ENCODE measurements around the gene ABCA3. TPM values are rescaled to one million over a fixed set of nuclear protein-coding genes. Genes with fewer than 3 reads are reported as not detected.

Gene ABCA3
- total and polyA plus RNA-seq, 2 donors = 5.5 to 8.3 TPM

DNA sequence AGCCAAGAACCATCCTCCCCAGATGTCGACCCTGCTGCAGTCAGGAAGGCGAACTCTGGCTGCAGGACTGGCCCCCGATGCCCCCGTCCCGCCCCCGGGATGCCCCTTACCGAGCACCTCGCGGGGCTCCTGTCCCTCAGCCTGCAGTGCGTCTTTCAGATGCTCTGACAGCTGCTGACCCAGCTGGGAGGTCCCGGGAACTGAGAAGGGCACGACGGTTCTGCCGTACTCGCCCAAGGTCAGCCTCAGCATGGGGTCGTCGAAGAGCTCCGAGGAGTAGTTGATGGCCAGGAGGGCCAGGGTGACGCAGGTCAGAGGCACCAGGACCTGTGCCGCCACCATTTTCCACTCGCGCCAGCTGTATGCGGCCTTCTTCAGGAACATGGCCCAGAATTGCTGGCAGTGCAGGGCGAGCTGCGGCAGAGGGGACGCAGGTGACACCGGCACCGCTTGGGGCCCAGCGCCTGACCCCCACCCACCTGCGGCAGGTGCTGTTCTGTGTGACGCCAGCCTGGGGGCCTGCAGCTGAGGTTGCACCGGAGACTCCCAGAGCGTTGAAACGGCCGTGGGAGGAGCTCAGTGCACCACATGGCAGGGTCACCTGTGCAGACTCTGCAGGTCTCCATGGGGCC is 52.5 kb downstream of the ABCA3 start:
- DNase-seq (ENCODE audit: extremely low spot score) = no peak
- H3K27ac ChIP-seq (ENCODE audit: low read depth) = no peak overlapping the region
- H3K4me3 ChIP-seq (ENCODE audit: low read depth, low read length) = no peak overlapping the region
- WGBS = 83% methylated on average over 35 of the region's 35 CpGs
- no peaks in the 10 kb centered on the region for H3K36me3 ChIP-seq (ENCODE audit: insufficient read depth)
- H3K4me1 ChIP-seq (ENCODE audit: insufficient read depth) = no peaks in the 10 kb centered on the region

DNA sequence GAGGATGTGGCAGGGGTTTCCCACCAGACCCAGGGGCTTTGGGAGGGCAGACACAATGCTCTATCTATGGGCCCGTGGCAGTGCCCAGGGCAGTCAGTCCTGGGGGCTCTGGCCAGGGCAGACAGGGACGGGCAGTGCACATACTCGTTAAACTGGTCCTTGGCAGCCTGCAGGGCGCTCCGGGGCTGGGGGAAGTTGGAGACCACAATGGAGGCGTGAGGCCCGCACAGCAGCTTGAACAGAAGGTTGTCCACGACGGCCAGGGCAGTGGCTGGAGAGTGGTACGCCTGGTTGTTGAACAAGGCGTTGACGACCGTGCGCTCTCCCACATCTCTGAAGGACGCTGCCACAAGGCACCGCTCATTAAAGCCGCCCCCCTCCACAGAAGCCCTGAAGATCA is 54.0 kb downstream of the ABCA3 start:
- H3K36me3 ChIP-seq (ENCODE audit: insufficient read depth) = no peaks in the 10 kb centered on the region
- H3K4me1 ChIP-seq (ENCODE audit: insufficient read depth) = no peaks in the 10 kb centered on the region
- H3K27ac ChIP-seq (ENCODE audit: low read depth) = no peak overlapping the region
- no peak overlapping the region for H3K4me3 ChIP-seq (ENCODE audit: low read depth, low read length)
- DNase-seq (ENCODE audit: extremely low spot score) = no peak
- 87% methylated on average over 17 of the region's 17 CpGs for WGBS

DNA sequence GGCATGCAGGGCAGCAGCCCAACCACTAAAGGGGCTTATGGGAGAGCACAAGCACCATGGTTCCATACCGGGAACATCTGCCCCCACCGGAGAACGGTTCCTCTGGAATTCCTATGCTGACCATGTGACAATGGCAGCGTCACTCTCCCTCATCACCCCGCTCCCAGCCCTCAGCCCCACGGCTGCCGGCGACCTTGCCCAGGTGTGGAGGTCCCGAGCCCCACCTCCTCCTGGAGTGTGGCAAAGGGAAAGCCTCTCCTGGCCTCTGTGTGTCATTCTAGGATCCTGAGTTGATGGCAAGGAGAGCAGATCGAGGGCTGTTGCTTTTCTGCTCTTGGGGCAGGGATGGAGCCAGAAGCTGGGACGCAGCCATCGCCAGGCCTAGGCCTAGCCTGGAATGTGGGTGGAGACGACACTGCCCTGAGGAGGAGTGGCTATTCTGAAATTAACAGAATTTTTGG is 54.8 kb downstream of the ABCA3 start:
- Histone ChIP-seq H3K36me3 (ENCODE audit: insufficient read depth) (no peaks in the 10 kb centered on the region), H3K27ac (ENCODE audit: low read depth) (no peak overlapping the region), H3K4me3 (ENCODE audit: low read depth, low read length) (no peak overlapping the region), H3K4me1 (ENCODE audit: insufficient read depth) (no peaks in the 10 kb centered on the region)
- 71% methylated on average over 13 of the region's 13 CpGs for WGBS
- no peak for DNase-seq (ENCODE audit: extremely low spot score)

DNA sequence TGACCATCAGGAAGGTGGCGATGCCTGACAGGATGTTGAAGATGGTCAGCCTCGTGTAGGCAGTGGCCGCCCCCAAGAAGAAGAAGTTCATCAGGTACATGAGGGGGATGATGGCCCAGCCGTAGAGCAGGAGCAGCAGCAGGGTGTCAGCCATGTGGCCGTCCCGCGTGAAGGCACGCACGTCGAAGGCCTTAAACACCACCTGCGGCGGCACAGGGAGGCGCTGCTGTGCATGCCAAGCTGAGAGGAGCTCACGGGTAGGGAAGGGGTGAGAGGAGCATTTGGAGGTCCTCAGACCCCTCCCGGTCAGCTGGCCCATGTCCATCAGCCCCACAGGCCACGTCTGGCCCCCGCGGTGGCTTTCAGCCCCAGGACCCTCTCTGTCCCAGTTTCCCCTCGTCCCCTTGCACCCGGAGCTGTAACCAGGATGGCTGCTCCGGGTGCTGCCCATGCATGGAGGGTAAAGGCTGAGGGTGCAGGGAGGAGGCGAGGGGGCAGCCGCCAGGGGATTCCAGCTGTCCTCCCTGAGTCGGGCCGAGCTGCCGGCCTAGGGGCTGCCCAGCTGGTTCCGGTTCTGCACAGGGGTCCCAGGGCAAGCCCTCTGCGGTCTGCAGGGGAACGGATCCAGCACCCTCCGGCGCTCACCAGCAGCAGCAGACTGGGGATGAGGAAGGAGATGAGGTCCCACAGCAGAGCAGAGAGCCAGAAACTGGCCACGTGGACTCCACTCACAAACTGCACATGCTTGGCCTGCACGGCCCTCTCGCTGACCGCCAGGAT is 55.5 kb downstream of the ABCA3 start:
- 86% methylated on average over 35 of the region's 35 CpGs for WGBS
- H3K36me3 ChIP-seq (ENCODE audit: insufficient read depth) = no peaks in the 10 kb centered on the region
- no peaks in the 10 kb centered on the region for H3K4me1 ChIP-seq (ENCODE audit: insufficient read depth)
- no peak overlapping the region for H3K27ac ChIP-seq (ENCODE audit: low read depth)
- DNase-seq (ENCODE audit: extremely low spot score) = no peak
- no peak overlapping the region for H3K4me3 ChIP-seq (ENCODE audit: low read depth, low read length)

DNA sequence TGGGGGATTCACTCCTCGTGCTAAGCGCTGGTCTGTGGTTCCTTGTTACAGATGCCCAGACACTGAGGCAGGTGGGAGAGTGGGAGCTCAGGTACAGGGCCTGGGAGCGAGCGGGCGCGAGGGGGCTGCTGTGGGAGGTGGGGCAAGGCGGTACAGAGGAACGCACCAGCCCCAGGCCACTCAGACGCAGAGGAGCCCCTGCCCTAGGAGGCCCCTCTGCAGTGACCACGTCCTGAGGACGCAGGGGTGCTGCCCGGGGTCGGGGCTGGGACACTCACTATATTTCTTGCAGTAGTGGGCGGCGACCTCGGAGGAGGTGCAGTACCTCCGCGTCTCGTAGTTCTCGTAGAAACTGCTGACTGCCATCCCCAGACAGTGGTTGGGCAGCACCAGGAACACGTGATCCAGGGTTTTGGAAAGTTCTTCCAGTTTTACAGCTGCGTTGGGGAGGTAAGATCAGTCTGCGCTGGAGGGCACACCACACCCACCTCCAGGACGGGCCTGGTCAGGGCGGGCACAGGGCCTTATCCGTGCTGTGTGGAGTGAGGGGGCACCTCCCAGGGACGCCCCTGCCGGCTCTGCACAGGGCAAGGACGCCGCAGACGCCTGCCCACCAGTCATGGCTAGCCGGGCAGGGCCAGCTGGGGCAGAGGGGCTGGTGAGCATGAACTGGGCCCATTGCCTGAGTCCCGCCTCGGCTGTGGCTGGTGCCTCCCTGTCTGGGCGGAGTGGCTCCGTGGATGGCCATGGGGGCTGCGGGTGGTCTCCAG is 56.3 kb downstream of the ABCA3 start:
- no peak for DNase-seq (ENCODE audit: extremely low spot score)
- H3K27ac ChIP-seq (ENCODE audit: low read depth) = no peak overlapping the region
- H3K4me1 ChIP-seq (ENCODE audit: insufficient read depth) = no peaks in the 10 kb centered on the region
- no peaks in the 10 kb centered on the region for H3K36me3 ChIP-seq (ENCODE audit: insufficient read depth)
- H3K4me3 ChIP-seq (ENCODE audit: low read depth, low read length) = no peak overlapping the region
- 82% methylated on average over 37 of the region's 37 CpGs for WGBS

DNA sequence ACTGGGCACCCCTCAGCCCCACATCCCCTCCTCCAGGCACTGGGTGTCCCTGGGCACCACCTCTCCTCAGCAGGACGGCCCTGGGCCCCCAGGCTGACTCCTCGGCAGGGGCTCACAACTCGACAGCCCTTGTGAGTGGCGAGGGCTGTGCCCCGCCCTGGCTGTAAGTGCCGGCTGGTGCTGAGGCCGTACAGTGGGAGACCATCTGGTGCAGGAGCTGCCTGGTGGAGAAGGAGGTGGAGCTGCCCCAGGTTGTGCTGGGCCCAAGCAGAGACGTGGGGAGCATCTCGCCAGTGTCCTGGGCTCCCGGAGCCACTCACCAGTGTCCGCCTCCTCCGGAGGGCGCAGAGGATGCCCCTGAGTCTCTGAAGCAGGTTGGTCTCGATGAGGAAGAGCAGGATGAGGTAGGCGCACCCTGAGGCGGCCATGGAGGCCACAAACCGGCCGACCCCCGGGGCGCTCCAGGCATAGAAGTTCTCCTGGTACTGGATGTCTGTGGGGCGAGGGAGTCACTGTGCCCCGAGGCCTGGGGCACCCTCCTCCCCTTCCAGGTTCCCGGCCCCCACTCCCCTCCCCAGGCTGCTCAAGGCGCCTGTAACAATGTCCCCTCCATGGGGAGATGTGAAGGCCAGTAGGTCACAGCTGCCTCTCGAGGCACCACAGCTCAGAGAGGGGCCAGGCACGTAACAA is 57.5 kb downstream of the ABCA3 start:
- H3K27ac ChIP-seq (ENCODE audit: low read depth) = no peak overlapping the region
- no peaks in the 10 kb centered on the region for H3K4me1 ChIP-seq (ENCODE audit: insufficient read depth)
- no peak for DNase-seq (ENCODE audit: extremely low spot score)
- no peak overlapping the region for H3K4me3 ChIP-seq (ENCODE audit: low read depth, low read length)
- no peaks in the 10 kb centered on the region for H3K36me3 ChIP-seq (ENCODE audit: insufficient read depth)
- 79% methylated on average over 26 of the region's 26 CpGs for WGBS

DNA sequence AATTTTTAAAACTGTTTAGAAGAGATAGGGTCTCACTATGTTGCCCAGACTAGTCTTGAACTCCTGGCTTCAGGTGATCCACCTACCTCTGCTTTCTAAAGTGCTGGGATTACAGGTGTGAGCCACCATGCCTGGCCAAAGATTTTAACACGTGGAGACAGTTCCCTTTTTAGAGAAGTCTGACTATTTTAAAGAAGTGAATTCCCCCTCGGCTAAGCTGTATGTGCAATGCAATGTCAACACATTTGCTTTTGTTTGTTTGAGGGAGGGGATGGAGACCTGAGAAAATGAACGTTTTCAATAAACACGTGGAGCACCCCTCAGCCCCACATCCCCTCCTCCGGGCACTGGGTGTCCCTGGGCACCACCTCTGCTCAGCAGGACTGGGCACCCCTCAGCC is 58.3 kb downstream of the ABCA3 start:
- no peak for DNase-seq (ENCODE audit: extremely low spot score)
- Histone ChIP-seq H3K4me1 (ENCODE audit: insufficient read depth) (no peaks in the 10 kb centered on the region), H3K27ac (ENCODE audit: low read depth) (no peak overlapping the region), H3K36me3 (ENCODE audit: insufficient read depth) (no peaks in the 10 kb centered on the region), H3K4me3 (ENCODE audit: low read depth, low read length) (no peak overlapping the region)
- 64% methylated on average over 5 of the region's 5 CpGs for WGBS

DNA sequence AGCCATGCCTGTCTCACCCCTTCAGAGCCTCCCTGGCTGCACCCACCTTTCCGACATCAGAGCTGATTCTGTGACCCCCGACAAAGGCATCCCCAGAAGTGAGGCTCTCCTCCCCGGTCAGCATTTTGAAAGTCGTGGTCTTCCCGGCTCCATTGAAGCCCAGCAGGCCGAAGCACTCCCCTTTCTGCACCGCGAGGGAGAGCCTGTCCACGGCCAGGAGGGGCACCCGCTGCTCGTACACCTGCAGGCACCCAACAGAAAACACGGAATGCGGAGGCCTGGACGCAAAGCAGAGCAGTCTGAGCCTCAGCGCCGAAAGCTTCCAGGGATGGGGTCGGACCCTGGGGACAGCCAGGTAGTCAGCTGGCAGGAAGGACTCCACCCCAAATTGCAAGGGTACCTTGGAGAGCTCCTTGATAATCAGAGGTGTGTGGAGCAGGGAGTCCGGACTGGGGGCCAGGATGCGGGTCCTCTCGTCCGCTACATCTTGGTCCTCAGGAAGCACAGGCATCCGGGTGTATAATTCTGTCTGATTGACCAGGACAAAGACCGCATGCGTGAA is 59.5 kb downstream of the ABCA3 start:
- no peak for DNase-seq (ENCODE audit: extremely low spot score)
- Histone ChIP-seq H3K4me3 (ENCODE audit: low read depth, low read length) (no peak overlapping the region), H3K36me3 (ENCODE audit: insufficient read depth) (no peaks in the 10 kb centered on the region), H3K27ac (ENCODE audit: low read depth) (no peak overlapping the region), H3K4me1 (ENCODE audit: insufficient read depth) (no peaks in the 10 kb centered on the region)
- 74% methylated on average over 24 of the region's 24 CpGs for WGBS

DNA sequence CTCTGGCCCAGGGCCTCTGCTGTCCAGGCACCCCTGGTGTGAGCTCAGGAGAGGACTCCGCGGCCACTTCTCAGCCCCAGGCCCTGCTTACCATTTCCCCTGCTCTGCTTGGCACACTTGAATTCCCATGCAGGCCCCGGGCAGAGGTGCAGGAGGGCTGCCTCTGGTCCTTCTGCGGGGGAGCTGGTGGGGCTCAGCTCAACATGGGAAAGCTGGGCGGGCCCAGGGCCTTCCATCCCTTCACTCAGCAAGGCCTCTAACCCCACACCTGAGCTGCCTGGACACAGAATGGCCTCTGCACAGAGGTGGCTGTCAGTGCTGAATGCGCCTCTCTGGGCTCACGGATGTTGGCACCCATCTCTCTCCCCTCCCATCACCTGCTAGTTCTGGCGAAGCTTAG is 60.1 kb downstream of the ABCA3 start:
- no peaks in the 10 kb centered on the region for H3K4me1 ChIP-seq (ENCODE audit: insufficient read depth)
- H3K27ac ChIP-seq (ENCODE audit: low read depth) = no peak overlapping the region
- WGBS = 89% methylated on average over 8 of the region's 8 CpGs
- H3K4me3 ChIP-seq (ENCODE audit: low read depth, low read length) = no peak overlapping the region
- no peak for DNase-seq (ENCODE audit: extremely low spot score)
- no peaks in the 10 kb centered on the region for H3K36me3 ChIP-seq (ENCODE audit: insufficient read depth)

DNA sequence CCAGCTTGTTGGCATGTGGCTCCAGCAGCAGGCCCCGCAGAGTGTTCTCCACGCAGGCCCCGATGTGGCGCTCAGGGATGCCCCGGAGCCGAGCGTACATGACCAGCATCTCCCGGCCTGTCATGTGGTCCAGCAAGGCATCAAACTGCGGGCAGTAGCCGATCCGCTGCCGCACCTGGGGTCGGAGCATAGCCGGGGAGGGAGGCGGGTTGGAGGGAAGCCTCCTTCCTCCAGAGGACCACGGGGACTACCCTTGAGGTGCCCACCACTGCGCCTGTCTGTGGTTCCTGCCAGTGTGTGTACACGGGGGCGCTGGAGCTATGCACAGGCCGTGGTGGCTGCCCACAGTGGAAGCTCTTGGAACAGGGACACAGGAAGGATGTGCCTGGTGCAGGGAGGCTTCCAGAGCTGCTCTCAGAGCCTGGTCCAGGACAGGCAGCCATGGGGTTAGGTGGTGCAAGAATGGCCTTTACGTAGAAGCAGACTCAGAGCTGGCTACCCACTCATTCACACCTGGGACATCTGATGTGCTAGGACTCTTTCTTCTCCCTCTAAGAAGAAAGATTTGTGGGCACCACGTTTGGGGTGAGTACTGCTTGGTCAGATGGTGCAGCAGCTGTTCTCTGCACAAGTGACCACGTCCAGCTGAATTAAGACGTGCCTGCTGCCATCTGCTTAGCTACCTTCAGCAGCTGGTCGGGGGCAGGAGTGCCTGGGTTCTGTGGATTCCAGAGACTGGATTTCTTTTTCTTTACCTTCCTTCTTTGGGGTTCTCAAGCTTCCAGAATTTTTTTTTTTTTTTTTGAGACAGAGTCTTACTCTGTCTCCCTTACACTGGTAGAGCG is 61.4 kb downstream of the ABCA3 start:
- WGBS = 86% methylated on average over 26 of the region's 26 CpGs
- Histone ChIP-seq H3K27ac (ENCODE audit: low read depth) (no peak overlapping the region), H3K36me3 (ENCODE audit: insufficient read depth) (no peaks in the 10 kb centered on the region), H3K4me3 (ENCODE audit: low read depth, low read length) (no peak overlapping the region), H3K4me1 (ENCODE audit: insufficient read depth) (no peaks in the 10 kb centered on the region)
- no peak for DNase-seq (ENCODE audit: extremely low spot score)

DNA sequence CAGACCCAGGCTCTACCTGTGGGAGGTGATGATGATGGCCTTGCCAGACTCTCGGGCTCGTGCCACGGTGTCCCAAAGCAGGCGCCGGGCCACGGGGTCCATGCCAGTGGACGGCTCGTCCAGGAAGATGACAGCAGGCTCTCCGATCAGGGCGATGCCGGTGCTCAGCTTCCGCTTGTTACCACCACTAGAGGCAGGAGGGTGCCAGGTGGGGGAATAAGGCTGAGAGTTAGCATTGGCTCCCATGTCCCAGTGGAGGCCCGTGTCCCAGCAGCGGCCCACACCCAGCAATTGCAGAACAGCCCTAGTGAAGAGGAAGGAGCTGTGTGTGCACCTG is 62.3 kb downstream of the ABCA3 start:
- no peaks in the 10 kb centered on the region for H3K36me3 ChIP-seq (ENCODE audit: insufficient read depth)
- no peak overlapping the region for H3K4me3 ChIP-seq (ENCODE audit: low read depth, low read length)

DNA sequence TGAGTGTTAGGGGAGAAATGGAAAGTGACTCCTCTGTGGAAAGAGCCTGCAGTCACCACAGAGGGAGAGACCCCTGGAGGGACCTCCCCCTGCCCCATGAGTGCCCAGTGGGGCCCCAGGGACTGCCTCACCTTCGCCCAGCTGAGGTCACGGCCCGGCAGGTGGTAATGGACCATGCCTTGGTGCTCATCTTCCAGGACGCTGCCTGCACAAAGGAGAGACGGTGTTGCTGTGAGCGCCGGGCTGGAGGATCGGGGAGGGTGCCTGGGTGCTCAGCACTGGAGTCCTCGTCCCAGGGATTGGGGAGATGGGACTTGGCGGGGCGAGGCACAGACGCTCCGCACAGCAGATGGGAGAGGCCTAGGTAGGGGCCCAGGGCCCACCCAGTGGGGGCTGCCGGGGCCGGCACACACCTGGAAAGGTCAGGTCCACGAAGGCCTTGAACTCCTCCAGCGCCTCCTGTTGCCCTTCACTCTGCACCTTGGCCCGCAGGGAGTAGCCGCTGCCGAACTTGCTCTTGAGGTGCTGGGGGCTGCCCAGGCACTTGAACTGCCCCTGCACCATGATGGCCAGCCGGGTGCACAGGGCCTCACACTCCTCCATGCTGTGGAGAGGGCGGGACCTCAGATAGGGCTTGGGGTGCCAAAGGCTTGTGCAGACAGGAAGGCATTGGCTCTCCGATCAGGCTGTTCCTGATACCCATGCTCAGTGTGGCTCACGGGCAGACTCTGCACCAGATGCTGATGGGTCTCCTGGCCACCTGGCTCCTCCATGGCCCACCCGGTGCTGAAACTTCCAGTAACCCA is 62.9 kb downstream of the ABCA3 start:
- WGBS = 88% methylated on average over 25 of the region's 25 CpGs
- Histone ChIP-seq H3K27ac (ENCODE audit: low read depth) (no peak overlapping the region), H3K4me1 (ENCODE audit: insufficient read depth) (no peaks in the 10 kb centered on the region), H3K4me3 (ENCODE audit: low read depth, low read length) (no peak overlapping the region), H3K36me3 (ENCODE audit: insufficient read depth) (no peaks in the 10 kb centered on the region)
- DNase-seq (ENCODE audit: extremely low spot score) = no peak

More for the DNA sequence above, 62.3 kb downstream of the ABCA3 start:
- 77% methylated on average over 14 of the region's 14 CpGs for WGBS
- DNase-seq (ENCODE audit: extremely low spot score) = no peak
- no peaks in the 10 kb centered on the region for H3K4me1 ChIP-seq (ENCODE audit: insufficient read depth)
- H3K27ac ChIP-seq (ENCODE audit: low read depth) = no peak overlapping the region
